Endodermal cell (in vitro differentiated cells): ENCODE measurements around the gene PPP2R5B. TPM values are rescaled to one million over a fixed set of nuclear protein-coding genes. Genes with fewer than 3 reads are reported as not detected.

Source experiments
- DNase-seq: peaks from one replicate; pipeline ENCODE4 v3.0.0-alpha.2; 2017
- H3K27ac ChIP-seq: 2 replicates; pipeline ENCODE4 v1.5.1; 2013; ENCODE audit warnings: mild to moderate bottlenecking, low read depth, low read length, moderate library complexity
- H3K27me3 ChIP-seq: 2 replicates; pipeline ENCODE4 v1.6.1; 2013; ENCODE audit warnings: mild to moderate bottlenecking, low read length, moderate library complexity; ENCODE audit not compliant: insufficient read depth, control insufficient read depth, poor library complexity, severe bottlenecking
- H3K36me3 ChIP-seq: 2 replicates; pipeline ENCODE4 v1.7.0; 2013; ENCODE audit warnings: mild to moderate bottlenecking, low read length, moderate library complexity; ENCODE audit not compliant: control insufficient read depth, insufficient read depth
- H3K4me1 ChIP-seq: one replicate; pipeline ENCODE4 v1.7.0; 2013; ENCODE audit warnings: low read length; ENCODE audit not compliant: control insufficient read depth, insufficient read depth
- H3K4me3 ChIP-seq: 2 replicates; pipeline ENCODE4 v1.5.1; 2013; ENCODE audit warnings: mild to moderate bottlenecking, low read length, moderate library complexity
- H3K9ac ChIP-seq: 2 replicates; pipeline ENCODE4 v1.6.1; 2013; ENCODE audit warnings: mild to moderate bottlenecking, low read length, moderate library complexity; ENCODE audit not compliant: poor library complexity, severe bottlenecking; ENCODE audit errors: extremely low read depth
- H3K9me3 ChIP-seq: 2 replicates; pipeline ENCODE4 v1.6.1; 2013; ENCODE audit warnings: mild to moderate bottlenecking, low read length, moderate library complexity; ENCODE audit not compliant: control insufficient read depth
- H3K27ac Mint-ChIP-seq: 2 replicates; pipeline ENCODE4 v1.8.0; 2020; ENCODE audit warnings: mixed read lengths
- H3K27me3 Mint-ChIP-seq: 2 replicates; pipeline ENCODE4 v1.8.0; 2021; ENCODE audit warnings: mild to moderate bottlenecking, mixed read lengths; ENCODE audit not compliant: insufficient read depth
- H3K36me3 Mint-ChIP-seq: 2 replicates; pipeline ENCODE4 v1.8.0; 2020; ENCODE audit warnings: low read depth, mixed read lengths
- H3K4me1 Mint-ChIP-seq: 2 replicates; pipeline ENCODE4 v1.8.0; 2020; ENCODE audit warnings: mixed read lengths
- H3K4me3 Mint-ChIP-seq: 2 replicates; pipeline ENCODE4 v1.8.0; 2020; ENCODE audit warnings: mild to moderate bottlenecking, moderate library complexity, mixed read lengths
- H3K9me3 Mint-ChIP-seq: 2 replicates; pipeline ENCODE4 v1.8.0; 2020; ENCODE audit warnings: mild to moderate bottlenecking, mixed read lengths
- WGBS, 2 experiments: methylation state at CpG; one replicate each; pipeline versions ENCODE4 v1.1.5 to v1.1.7; 2013; ENCODE audit warnings: missing lambda C conversion rate in 2 of 2, mixed read lengths in 1 of 2; ENCODE audit not compliant: insufficient coverage in 1 of 2, insufficient read length in 1 of 2; 5-methylcytosine and 5-hydroxymethylcytosine counted together
- total RNA-seq, 2 donors: library from RNA; stranded (reverse); fragmentation: NEBNext Ultra II Directional in 1 of 2; extraction: Animal tissue kit (Norgen Biotek cat#: 25700) in 1 of 2; gene quantifications; 2 replicates in 1 of 2; 3 replicates in 1 of 2; pipeline ENCODE4 v1.2.1, GENCODE V29; 2021
- TF ChIP-seq, protein P1 (sequence below): fragments of 200-600 bp; sonication (generic); conservative IDR thresholded peaks from 2 replicates; pipeline ENCODE4 v1.5.0; 2021; ENCODE audit warnings: antibody characterized with exemption, mild to moderate bottlenecking

The PPP2R5B gene
- total RNA-seq, 2 donors from 2014 or later: 2.8 to 3.3 TPM

DNA sequence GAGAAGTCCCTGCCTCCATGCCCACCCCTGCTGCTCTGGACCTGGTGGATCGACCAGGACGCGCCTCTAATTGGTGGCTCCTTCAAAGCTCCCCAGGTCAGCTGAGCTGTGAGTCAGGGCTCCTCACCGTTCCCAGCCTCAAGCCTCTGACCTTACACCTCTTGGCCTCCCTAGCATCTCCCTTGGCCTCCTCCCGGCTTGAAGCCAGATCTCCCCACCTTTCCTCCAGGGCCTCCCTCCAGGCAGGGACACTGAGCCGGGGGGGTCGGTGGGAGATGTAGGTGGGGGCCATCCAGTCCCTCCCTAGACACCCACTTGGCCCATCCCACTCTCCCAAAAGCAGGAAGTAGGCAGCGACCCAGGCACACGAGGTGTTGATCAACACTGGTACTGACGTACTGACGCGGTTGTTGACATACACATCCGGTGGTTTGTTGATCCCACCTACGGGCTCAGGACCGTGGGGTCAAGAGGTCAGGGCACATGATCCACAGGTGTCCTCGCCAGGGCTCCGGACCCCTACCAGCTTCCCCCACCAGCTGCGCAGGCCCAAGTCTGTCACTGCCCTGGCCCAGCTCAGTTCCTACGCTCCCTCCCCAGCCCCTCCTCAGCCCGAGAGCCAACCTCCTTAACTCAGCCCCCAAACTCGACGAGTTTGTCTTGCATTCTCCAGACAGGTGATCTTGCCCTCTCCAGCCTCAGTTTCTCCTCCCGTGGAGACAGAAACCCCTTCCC lies 8.3 kb upstream of the PPP2R5B start:
- no peak overlapping the region for H3K27ac ChIP-seq
- peak overlapping the region; percentile 79 for H3K4me3 Mint-ChIP-seq
- no peaks in the 10 kb centered on the region for H3K9me3 ChIP-seq
- peak overlapping the region; percentile 85 for H3K4me3 ChIP-seq
- WGBS, 2 experiments: 11 to 24% methylated on average over 11 to 23 of the region's 23 CpGs
- TF ChIP-seq, protein P1, sequence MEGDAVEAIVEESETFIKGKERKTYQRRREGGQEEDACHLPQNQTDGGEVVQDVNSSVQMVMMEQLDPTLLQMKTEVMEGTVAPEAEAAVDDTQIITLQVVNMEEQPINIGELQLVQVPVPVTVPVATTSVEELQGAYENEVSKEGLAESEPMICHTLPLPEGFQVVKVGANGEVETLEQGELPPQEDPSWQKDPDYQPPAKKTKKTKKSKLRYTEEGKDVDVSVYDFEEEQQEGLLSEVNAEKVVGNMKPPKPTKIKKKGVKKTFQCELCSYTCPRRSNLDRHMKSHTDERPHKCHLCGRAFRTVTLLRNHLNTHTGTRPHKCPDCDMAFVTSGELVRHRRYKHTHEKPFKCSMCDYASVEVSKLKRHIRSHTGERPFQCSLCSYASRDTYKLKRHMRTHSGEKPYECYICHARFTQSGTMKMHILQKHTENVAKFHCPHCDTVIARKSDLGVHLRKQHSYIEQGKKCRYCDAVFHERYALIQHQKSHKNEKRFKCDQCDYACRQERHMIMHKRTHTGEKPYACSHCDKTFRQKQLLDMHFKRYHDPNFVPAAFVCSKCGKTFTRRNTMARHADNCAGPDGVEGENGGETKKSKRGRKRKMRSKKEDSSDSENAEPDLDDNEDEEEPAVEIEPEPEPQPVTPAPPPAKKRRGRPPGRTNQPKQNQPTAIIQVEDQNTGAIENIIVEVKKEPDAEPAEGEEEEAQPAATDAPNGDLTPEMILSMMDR: no peak
- peaks cover 29% of the 10 kb centered on the region for H3K27me3 ChIP-seq
- H3K36me3 Mint-ChIP-seq: peaks cover 10% of the 10 kb centered on the region
- H3K27ac Mint-ChIP-seq: peak overlapping the region; percentile 92
- peak overlapping the region; percentile 71 for H3K9ac ChIP-seq
- peak; percentile 77 for DNase-seq
- no peaks in the 10 kb centered on the region for H3K9me3 Mint-ChIP-seq
- peaks cover 29% of the 10 kb centered on the region for H3K27me3 Mint-ChIP-seq
- peaks cover 9% of the 10 kb centered on the region for H3K4me1 ChIP-seq
- peaks cover 17% of the 10 kb centered on the region for H3K4me1 Mint-ChIP-seq
- peaks cover 14% of the 10 kb centered on the region for H3K36me3 ChIP-seq

DNA sequence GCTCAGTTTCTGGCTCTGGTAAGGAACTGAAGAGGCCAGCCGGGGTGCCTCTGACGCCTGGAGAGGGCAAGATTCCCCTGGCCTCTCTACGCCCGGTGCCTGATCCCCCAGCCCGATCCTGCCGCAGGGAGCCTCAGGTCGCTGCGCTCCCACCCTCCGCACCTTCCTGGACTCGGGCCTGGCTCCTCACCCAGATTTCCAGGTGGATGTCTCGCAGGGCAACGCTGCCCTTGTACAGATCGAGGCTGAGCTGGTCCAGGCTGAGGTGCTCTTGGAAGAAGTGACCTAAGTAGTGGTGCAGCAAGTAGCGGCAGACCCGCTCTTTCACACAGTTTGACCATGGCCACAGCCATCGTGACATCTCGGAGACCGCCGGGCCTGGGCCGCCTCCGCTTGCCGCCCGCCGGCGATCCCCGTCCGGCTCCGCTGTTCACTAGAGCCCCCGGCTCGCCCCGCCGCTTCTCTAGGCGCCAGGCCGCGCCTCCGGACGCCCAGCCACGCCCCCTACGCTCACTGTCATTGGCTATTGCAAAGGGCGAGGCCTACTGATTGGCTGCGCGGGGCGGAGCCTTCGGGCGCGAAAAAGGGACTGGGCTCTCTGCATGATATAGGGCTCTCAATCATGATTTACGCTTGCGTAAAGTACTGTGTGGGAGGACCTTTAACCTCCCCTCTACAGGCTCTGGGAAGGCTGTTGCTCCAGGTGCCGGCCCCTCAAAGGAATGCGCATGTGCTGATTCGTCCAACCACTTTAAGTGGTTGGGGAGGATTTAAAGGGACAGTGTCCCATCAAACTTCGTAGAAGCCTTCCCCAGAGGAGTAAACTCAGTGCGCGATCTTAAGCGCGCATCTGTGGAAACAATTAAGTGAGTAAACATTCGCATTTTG lies 7.5 kb upstream of the PPP2R5B start, which contains the start of gene ATG2A:
TSS of gene ATG2A (minus strand) at position 435 of the 888 bp plus-strand sequence. CDS start at position 361, 74 bp downstream.
- Histone ChIP-seq H3K4me1 (peaks cover 9% of the 10 kb centered on the region), H3K36me3 (peaks cover 6% of the 10 kb centered on the region), H3K27ac (peak within 1 kb of the TSS; percentile 10), H3K27me3 (peaks cover 37% of the 10 kb centered on the region), H3K4me3 (peak within 1 kb of the TSS; percentile 85), H3K9me3 (no peaks in the 10 kb centered on the region), H3K9ac (peak within 1 kb of the TSS; percentile 71)
- Mint-ChIP-seq H3K27me3 (peaks cover 36% of the 10 kb centered on the region), H3K27ac (peak within 1 kb of the TSS; percentile 92), H3K4me3 (peak within 1 kb of the TSS; percentile 79), H3K9me3 (no peaks in the 10 kb centered on the region), H3K36me3 (peaks cover 4% of the 10 kb centered on the region), H3K4me1 (peaks cover 18% of the 10 kb centered on the region)
- peak; percentile 99 for DNase-seq
- TF ChIP-seq, protein P1: no peak
- 1% methylated on average over 41 to 57 of the region's 57 CpGs for WGBS, 2 experiments

- peaks cover 9% of the 10 kb centered on the region for H3K4me1 ChIP-seq
- peaks cover 43% of the 10 kb centered on the region for H3K27me3 ChIP-seq
- no peaks in the 10 kb centered on the region for H3K9me3 Mint-ChIP-seq
- H3K4me3 Mint-ChIP-seq: peak overlapping the region; percentile 79
- peak overlapping the region; percentile 90 for H3K27ac Mint-ChIP-seq
- H3K27ac ChIP-seq: peak overlapping the region; percentile 10
- peaks cover 4% of the 10 kb centered on the region for H3K36me3 Mint-ChIP-seq
- DNase-seq: no peak
- TF ChIP-seq, protein P1: no peak
- peak overlapping the region; percentile 73 for H3K4me3 ChIP-seq
- no peak overlapping the region for H3K9ac ChIP-seq
- peaks cover 40% of the 10 kb centered on the region for H3K27me3 Mint-ChIP-seq
- peaks cover 4% of the 10 kb centered on the region for H3K36me3 ChIP-seq
- WGBS, 2 experiments: 4 to 7% methylated on average over 6 of the region's 6 CpGs
- peaks cover 18% of the 10 kb centered on the region for H3K4me1 Mint-ChIP-seq
- H3K9me3 ChIP-seq: no peaks in the 10 kb centered on the region
Measured at GRCh38 chr11:64917663-64917995, 6.9 kb upstream of the PPP2R5B start.
